ACHN (cell line): Measurements from ENCODE around the gene ODC1.

ENCODE experiments used
- DNase-seq: peaks from one replicate; pipeline ENCODE4 v3.0.0-alpha.2; 2015
- in situ Hi-C: cut with HindIII; loops from 2 replicates; pipeline ENCODE4 v1.10.0; 2017; ENCODE audit warnings: low sequenced_read_pairs, low pct_ligation_motif_present, low pct_unique_long_range_greater_than_20kb

ODC1 gene

DNA sequence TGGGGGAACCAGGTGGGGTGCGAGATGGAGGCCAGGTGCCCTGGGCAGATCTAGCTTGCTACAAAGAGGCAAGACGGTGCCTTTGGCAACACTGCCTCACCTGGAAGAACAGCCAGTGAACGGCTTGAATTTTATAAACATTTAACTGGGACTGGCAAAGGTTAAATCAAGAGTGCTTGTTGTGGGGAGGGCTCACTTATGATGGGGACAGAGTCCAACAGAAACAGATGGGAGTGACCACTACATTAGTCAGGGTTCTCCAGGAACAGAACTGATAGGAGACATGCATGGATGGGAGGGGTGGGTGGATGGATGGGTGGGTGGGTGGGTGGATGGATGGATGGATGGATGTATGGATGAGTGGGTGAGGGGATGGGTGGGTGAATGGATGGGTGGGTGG is 19.2 kb downstream of the ODC1 start:
- in situ Hi-C loops = loop anchor here (25.0 kb wide), 1 partner anchor 317 kb away; the partner anchor contains the start of gene RRM2
- DNase-seq = no peak

DNA sequence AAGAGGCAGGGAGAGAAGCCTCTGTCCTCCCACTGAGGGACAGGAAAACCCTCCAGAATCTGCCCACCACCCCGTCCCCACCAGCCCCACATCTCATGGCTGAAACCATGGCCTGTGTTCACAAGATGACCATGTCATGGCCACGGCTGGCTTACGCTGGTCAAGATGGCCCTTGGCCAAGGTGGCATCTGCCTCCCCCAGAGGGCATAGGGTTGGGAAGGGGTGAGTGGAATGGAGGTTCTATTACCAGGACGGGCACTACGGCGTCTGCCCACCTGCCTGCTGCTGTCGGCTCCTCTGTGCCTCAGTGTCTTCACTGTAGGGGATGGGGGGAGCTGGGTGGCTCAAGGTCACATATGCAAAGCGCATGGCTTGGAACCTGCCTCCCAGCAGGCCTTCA is 19.8 kb downstream of the ODC1 start:
- no peak for DNase-seq
- in situ Hi-C loops = loop anchor here (25.0 kb wide), 1 partner anchor 316 kb away; the partner anchor contains the start of gene RRM2

DNA sequence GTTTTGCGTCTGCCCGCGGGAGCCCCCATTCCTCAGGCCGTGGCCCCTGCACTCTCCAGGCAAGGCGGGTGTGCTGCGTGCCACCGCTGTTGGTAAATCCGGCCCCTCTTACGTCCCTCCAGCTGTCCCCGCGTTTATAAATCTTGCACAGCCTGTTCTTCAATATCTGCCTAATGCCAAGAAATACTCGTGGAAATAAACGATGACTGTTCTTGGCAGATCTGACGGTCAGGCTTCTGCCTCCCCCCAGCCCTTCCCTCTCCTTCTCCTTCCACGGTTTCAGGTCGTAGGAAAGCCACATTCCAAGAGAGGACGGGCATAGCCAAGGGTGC is 20.5 kb downstream of the ODC1 start:
- in situ Hi-C loops = loop anchor here (25.0 kb wide), 1 partner anchor 315 kb away; the partner anchor contains the start of gene RRM2
- DNase-seq = no peak

DNA sequence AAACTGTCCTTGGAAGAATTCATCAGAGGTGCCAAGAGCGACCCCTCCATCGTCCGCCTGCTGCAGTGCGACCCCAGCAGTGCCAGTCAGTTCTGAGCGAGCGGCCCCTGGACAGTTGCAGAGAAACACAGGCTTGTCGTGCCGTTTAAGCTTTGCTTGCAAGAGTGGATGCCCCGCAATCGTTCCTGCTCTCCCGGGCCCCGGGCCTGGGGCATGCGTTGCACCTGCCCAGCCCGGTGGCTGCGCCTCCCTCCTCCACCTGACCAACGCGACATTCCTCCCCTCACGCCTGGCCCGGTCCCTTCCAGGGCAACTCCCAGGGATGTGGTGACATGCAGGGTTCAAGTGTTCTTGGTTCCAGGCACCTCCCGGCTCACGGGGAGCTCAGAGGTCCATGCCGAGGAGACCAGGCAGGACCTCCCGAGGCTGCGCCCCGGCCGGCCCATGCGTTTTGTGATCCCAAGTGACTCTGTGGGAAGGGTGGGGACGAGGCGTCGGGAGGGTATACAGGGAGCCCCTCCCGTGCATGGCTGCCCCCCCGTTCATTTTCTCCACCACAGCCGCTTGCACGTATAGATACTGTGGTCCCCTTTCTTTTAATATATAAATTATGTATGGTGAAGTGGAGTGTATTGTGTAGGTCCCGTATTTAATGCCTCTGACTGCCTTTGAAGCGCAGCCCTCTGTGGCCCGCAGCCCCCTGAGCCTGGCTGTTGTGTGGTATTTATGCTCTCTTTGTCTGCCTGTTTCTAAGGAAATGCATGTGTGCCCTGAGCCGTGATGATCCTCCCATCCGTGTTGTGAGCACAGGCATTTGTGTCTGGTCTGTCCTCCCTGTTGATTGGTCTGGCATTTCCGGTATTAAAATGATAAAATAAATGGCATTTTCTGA is 21.2 kb downstream of the ODC1 start:
- no peak for DNase-seq

DNA sequence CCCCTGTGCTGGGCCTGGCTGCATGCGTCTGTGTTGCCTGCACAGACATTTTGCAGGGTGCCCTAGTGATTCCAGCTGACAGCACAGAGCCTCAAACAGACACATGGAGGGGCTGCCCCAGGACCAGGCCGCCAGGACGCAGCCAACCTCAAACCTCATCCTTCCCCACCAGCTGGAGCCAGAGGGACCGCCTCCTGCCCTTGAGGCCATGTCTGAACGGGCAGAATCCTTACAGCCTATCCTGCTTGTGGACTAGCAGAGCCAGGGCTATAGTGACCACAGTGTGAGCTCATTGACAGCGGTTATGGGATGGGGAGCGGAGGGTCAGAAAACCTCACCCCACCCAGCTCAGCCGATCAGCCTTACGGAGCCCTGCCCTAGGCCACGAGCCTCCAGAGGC is 22.4 kb downstream of the ODC1 start:
- in situ Hi-C loops = loop anchor here (25.0 kb wide), 1 partner anchor 313 kb away; the partner anchor contains the start of gene RRM2
- DNase-seq = no peak

More for the DNA sequence above, 21.2 kb downstream of the ODC1 start:
- in situ Hi-C loops = loop anchor here (25.0 kb wide), 1 partner anchor 315 kb away; the partner anchor contains the start of gene RRM2

DNA sequence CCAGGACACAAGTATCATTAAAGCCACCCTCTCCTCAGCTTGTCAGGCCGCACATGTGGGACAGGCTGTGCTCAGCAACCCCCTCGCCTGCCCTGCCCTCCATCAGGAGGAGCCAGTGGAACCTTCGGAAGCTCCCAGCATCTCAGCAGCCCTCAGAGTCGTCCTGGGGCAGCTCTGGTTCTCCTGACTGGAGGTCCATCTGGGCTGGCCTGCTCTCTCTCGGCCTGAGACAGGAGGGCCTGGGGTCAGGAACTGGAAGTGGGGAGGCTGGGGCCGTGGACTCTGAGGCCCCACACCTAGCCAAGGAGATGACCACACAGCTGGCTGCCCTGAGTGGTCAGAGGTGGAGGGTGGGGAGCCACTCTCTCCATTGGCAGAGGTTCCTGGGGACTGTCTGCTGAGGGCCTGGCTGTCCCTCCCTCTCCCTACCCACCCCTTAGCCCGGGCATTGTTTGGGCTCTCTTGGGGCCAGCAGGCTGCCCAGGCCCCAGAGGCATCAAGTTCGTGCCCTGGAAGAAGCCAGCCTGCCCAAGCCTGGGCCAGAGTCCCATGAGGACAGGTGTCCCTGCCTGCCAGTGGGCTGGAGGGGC is 23.1 kb downstream of the ODC1 start:
- DNase-seq = no peak
- in situ Hi-C loops = loop anchor here (25.0 kb wide), 2 partner anchors 163 to 313 kb away; partner anchors contain the start of gene RRM2

DNA sequence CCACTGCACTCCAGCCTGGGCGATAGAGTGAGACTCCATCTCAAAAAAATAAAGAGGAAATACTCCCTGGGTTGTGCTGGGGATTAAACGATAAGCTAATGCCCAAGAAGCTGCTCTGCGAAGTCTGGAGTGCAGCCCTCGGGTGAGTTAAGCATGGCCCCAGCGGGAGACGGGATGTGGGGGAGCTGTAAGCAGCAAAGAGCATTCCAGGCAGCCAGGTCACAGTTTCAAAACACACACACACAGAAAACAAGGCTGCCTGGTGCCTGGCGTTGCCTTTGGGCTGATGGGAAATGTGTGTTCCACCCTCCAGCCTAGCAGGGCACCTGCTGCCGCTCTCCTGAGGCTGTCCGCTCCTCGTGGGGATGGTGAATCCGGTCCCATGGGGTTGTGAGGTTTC is 24.1 kb downstream of the ODC1 start:
- DNase-seq = no peak
- in situ Hi-C loops = loop anchor here (25.0 kb wide), 1 partner anchor 162 kb away; no protein-coding TSS in a partner anchor

DNA sequence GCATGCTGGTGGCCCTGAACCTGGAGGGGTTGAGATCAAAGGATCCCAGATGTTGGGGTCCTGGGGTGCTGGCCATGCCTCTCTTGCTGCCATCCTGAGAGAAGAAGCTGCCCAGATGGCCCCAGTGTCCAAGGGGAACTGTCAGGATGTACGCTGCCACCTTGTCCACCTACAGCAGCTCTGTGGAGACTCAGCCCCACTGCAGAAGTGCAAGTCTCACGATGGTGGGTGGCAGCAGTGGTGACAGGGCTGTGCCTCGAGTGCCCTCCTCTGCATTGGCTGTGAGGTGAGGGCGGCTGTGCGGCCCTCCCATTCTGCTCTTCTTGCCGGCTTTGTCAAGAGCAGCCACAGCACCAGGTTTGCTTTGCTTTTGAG is 24.7 kb downstream of the ODC1 start:
- in situ Hi-C loops = loop anchor here (25.0 kb wide), 1 partner anchor 161 kb away; no protein-coding TSS in a partner anchor

DNA sequence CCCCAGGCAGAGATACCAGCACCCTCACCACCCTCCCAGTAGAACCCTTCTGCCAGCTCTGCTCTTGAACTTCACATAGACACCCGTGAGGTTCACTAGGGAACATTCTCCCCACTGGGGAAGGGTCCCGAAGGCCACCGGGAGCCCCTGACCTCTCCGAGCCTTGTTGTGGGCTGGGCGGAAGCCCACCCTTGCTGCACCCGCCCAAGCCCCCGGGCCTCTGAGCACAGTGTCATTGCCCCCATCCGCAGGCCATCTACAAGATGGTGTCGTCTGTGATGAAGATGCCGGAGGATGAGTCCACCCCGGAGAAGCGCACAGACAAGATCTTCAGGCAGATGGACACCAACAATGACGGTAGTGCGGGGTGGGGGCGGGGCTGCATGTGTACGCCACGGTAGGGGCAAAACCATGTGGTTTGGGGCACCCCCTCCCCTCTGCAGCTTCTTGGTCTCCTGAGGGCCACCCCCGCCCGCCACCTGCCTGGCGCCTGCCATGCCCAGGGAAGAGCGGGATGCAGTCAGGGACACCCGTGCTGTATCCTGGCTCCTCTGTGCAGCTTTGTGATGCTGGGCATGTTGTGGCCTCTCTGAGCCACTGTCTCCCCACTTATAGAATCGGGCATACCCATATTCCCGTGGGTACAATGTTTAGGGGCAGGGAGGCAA is 25.3 kb downstream of the ODC1 start:
- no peak for DNase-seq
- in situ Hi-C loops = loop anchor here (25.0 kb wide), 1 partner anchor 161 kb away; no protein-coding TSS in a partner anchor

More for the DNA sequence above, 24.7 kb downstream of the ODC1 start:
- no peak for DNase-seq

DNA sequence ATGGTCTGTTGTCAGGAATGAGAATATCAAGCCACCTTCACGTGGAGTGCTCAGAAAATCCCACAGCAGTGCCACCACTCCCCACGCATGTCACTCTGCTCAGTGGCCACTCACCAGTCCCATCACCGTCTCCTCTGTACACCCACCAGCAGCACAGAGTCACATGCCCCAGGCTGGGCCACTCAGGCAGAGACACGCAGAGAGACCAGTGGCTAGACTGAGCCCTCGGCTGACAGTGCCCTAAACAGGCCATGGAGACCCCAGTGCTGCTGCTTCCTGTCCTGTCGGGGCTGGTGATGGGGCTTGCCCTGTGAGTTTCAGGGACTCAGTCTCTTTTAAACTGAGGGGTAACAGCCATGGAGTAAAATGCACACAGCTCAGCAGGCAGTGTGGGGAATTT is 25.9 kb downstream of the ODC1 start:
- no peak for DNase-seq
- in situ Hi-C loops = loop anchor here (25.0 kb wide), 1 partner anchor 160 kb away; no protein-coding TSS in a partner anchor

DNA sequence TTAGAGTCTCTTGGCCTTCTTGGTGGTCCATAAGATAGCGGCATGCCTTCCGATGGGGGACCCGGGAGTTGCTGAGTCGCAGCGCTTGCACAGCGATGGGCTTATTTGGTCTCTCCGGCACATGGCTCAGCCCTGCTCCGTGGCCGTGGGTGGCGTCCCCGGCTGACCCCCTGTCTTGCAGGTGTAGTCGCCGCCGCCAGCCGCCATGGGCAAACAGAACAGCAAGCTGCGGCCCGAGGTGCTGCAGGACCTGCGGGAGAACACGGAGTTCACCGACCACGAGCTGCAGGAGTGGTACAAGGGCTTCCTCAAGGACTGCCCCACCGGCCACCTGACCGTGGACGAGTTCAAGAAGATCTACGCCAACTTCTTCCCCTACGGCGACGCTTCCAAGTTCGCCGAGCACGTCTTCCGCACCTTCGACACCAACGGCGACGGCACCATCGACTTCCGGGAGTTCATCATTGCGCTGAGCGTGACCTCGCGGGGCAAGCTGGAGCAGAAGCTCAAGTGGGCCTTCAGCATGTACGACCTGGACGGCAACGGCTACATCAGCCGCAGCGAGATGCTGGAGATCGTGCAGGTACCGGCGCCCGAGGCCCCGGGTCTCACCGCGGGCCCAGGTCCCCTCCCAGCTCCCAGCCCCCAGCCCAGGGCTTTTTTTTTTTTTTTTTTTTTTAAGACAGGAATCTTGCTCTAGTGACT is 28.4 kb downstream of the ODC1 start:
- in situ Hi-C loops = loop anchor here (25.0 kb wide), 1 partner anchor 157 kb away; no protein-coding TSS in a partner anchor

DNA sequence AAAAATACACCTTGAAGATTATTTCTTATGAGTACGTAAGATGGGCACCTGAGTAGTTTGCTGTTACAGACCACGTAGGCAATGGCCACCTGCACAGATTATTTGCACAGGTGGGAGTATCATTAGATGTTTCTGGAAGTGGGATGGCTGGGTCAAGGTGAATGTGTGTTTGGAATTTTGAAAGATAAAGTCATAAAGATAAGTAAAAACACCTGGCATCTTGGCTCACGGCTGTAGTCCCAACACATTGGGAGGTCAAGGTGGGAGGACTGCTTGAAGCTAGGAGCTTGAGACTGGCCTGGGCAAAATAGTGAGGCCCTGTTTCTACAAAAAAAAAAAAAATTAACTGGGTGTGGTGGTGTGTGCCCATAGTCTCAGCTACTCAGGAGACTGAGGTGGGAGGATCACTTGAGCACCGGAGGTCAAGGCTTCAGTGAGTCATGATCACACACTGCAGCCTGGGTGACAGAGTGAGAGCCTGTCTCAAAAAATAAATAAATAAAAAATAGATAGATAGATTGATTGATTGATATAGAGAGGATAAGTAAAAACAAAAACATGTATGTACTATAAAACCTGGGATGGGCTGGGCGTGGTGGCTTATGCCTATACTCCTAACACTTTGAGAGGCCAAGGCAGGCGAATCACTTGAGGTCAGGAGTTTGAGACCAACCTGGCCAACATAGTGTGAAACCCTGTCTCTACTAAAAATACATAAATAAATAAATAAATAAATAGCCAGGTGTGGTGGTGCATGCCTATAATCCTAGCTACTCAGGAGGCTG is 30.4 kb downstream of the ODC1 start:
- DNase-seq = no peak
- in situ Hi-C loops = loop anchor here (25.0 kb wide), 1 partner anchor 155 kb away; no protein-coding TSS in a partner anchor

More for the DNA sequence above, 28.4 kb downstream of the ODC1 start:
- DNase-seq = no peak

DNA sequence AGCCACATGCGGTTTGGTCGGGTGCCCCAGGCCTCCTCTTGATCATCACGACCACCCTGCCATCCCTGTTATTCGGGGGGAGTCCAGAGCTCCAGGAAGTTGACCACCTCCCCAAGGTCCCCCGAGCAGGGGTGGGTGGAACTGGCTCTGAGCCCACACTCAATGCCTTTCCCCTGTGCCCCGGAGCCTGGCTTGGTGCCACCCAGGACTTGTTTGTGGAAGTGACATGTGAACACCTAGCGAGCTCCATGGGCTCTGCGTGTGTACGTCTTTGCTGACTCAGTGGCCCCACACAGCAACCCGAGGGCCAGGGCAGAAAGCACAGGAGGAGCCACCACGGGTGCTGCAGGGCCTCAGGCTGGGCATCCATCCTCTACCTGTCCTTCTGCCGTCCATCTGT is 32.5 kb downstream of the ODC1 start:
- in situ Hi-C loops = loop anchor here (25.0 kb wide), 1 partner anchor 153 kb away; no protein-coding TSS in a partner anchor
- no peak for DNase-seq

DNA sequence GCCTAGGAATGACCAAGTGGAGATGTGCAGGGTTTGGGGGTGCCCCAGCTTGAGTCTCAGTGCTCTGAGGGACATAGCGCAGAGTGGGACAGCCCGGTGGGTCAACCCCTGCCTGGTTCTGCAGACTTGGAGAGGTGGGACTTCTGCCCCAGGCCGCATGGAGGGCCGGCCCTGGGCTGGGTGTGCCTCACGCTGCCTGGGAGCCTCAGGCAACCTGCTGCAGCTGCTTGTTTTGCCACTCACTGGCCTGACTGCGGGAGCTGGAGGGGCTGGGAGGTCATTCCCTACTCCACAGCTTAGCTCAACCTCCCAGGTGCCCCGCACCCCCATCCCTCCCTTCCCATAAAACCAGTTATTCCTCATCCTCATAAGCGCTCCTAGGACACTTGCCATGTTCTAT is 33.1 kb downstream of the ODC1 start:
- no peak for DNase-seq
- in situ Hi-C loops = loop anchor here (25.0 kb wide), 1 partner anchor 153 kb away; no protein-coding TSS in a partner anchor

DNA sequence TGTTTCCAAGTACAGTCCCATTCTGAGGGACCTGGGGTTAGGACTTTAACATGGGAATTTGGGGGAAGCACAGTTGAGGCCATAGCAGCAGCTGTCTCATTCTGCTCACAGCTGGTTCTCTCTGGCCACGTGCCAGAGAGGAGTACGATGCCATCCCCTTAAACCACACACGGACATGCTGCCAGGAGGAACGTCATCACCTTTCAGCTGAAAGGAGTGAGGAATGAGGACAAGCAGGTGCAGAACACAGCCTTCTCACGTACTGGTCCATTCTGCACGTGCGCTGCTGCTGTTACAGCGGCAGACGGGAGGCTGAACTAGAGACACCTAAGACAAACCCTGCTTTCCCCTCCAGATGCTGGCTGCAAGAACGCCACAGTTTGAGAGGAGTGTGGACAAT is 33.5 kb downstream of the ODC1 start:
- in situ Hi-C loops = loop anchor here (25.0 kb wide), 1 partner anchor 152 kb away; no protein-coding TSS in a partner anchor
- no peak for DNase-seq

DNA sequence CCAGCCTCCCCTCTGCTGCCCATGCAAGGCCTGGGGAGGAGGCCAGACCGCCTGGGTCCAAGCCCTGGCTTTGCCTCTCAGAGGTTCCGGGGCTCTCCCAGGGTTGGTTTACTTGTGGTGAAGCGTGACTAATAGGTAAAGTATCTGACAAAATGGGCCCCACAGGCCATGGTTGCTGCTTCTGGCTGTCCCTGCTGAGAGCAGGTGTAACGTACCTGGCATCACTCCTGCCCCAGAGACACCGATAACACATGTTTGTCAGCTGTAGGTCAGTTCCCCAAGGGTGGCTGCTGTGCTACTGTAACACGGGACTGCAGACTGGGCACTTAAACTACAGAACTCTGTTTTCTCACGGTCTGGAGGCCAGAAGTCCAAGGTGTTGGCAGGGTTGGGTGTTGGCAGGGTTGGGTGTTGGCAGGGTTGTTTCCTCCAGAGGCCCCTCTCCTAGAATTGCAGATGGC is 34.1 kb downstream of the ODC1 start:
- DNase-seq = peak; percentile 75
- in situ Hi-C loops = loop anchor here (25.0 kb wide), 1 partner anchor 152 kb away; no protein-coding TSS in a partner anchor

DNA sequence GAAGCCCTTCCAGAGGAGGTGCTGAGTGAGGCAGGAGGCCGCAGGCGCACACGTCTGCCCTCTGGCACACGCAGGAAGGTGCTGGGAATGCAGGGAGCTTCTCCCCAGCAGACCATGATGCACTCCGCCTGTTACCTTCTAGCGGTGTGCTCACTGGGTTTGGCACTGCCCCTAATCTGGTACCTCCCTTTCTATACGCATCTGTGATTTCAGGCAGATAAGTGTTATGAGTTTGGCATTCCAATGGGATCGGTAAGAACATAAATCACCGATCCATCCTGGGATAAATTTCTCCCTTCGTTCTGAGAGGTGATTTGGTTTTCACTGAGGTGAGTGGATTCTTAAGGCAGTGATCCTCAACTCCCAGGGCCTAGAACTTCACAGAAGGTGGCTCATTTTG is 34.6 kb downstream of the ODC1 start:
- in situ Hi-C loops = loop anchor here (25.0 kb wide), 1 partner anchor 151 kb away; no protein-coding TSS in a partner anchor
- DNase-seq = peak; percentile 40
